CD4-positive, alpha-beta T cell treated with Interleukin-17A for 1 hour (primary cell): ENCODE measurements around the gene CDK19.
"Not testable (repeated sequence)": the region's sequence is repeated elsewhere in the genome, so short reads cannot be mapped to it uniquely, and the experiment has no call there.

Experiments used
- DNase-seq: peaks from one replicate; pipeline ENCODE4 v3.0.0-alpha.2; 2020

Gene CDK19

GRCh38 chr6:110755411-110755834 is 59.8 kb downstream of the CDK19 start:
- no peak for DNase-seq

- not testable (repeated sequence) for DNase-seq
Observed at GRCh38 chr6:110753936-110754668, 61.2 kb downstream of the CDK19 start.

- no peak for DNase-seq
Observed at GRCh38 chr6:110748453-110748852, 66.8 kb downstream of the CDK19 start.

GRCh38 chr6:110746680-110747079 is 68.6 kb downstream of the CDK19 start:
- DNase-seq, result no peak

GRCh38 chr6:110744991-110745390 is 70.3 kb downstream of the CDK19 start:
- no peak for DNase-seq

- DNase-seq, result not testable (repeated sequence)
Observed at GRCh38 chr6:110742552-110742951, 72.7 kb downstream of the CDK19 start.

GRCh38 chr6:110741517-110741916 is 73.8 kb downstream of the CDK19 start:
- DNase-seq, result no peak

GRCh38 chr6:110738899-110739365 is 76.3 kb downstream of the CDK19 start:
- peak; percentile 16 for DNase-seq

- DNase-seq, result no peak
Observed at GRCh38 chr6:110735666-110736065, 79.6 kb downstream of the CDK19 start.

- no peak for DNase-seq
Observed at GRCh38 chr6:110731898-110732297, 83.4 kb downstream of the CDK19 start.

GRCh38 chr6:110731196-110731595 is 84.1 kb downstream of the CDK19 start:
- no peak for DNase-seq

- no peak for DNase-seq
Observed at GRCh38 chr6:110728501-110728900, 86.8 kb downstream of the CDK19 start.

GRCh38 chr6:110723017-110723416 is 92.3 kb downstream of the CDK19 start:
- no peak for DNase-seq

GRCh38 chr6:110720066-110720465 is 95.2 kb downstream of the CDK19 start:
- no peak for DNase-seq

- not testable (repeated sequence) for DNase-seq
Observed at GRCh38 chr6:110719601-110720000, 95.7 kb downstream of the CDK19 start.

GRCh38 chr6:110714143-110714542 is 101.1 kb downstream of the CDK19 start:
- no peak for DNase-seq

GRCh38 chr6:110712238-110712637 is 103.0 kb downstream of the CDK19 start:
- no peak for DNase-seq

- no peak for DNase-seq
Observed at GRCh38 chr6:110710115-110710514, 105.2 kb downstream of the CDK19 start.

GRCh38 chr6:110708295-110708950 is 106.8 kb downstream of the CDK19 start:
- DNase-seq, result no peak

GRCh38 chr6:110705543-110705942 is 109.7 kb downstream of the CDK19 start:
- DNase-seq, result no peak

GRCh38 chr6:110703906-110704594 is 111.2 kb downstream of the CDK19 start:
- DNase-seq, result no peak

- DNase-seq, result no peak
Observed at GRCh38 chr6:110703010-110703905, 112.0 kb downstream of the CDK19 start.

GRCh38 chr6:110699780-110700179 is 115.5 kb downstream of the CDK19 start:
- no peak for DNase-seq
